H9 (cell line): ENCODE data around the gene CERS3. TPM values are rescaled to one million over a fixed set of nuclear protein-coding genes. Genes with fewer than 3 reads are reported as not detected.

Source experiments
- DNase-seq: peaks from one replicate; pipeline ENCODE4 v3.0.0-alpha.2; 2017
- H2AFZ ChIP-seq: one replicate; pipeline ENCODE4 v1.6.1; 2013; ENCODE audit warnings: mild to moderate bottlenecking, low read length, control low read depth, moderate library complexity
- H2AK5ac ChIP-seq: 2 replicates; pipeline ENCODE4 v1.6.1; 2013; ENCODE audit warnings: low read length, control low read depth, mixed read lengths; ENCODE audit not compliant: insufficient read length
- H2BK120ac ChIP-seq: one replicate; pipeline ENCODE4 v1.6.1; 2013; ENCODE audit warnings: low read depth, mild to moderate bottlenecking, low read length, control low read depth, inconsistent platforms; ENCODE audit not compliant: poor library complexity, severe bottlenecking
- H2BK12ac ChIP-seq: 2 replicates; pipeline ENCODE4 v1.6.1; 2013; ENCODE audit warnings: low read length, control low read depth, mixed read lengths, low read depth; ENCODE audit not compliant: insufficient read length
- H2BK15ac ChIP-seq: 2 replicates; pipeline ENCODE4 v1.6.1; 2013; ENCODE audit warnings: low read depth, low read length, control low read depth
- H2BK20ac ChIP-seq: one replicate; pipeline ENCODE4 v1.6.1; 2013; ENCODE audit warnings: low read depth, mild to moderate bottlenecking, low read length, control low read depth, inconsistent platforms; ENCODE audit not compliant: poor library complexity, severe bottlenecking
- H2BK5ac ChIP-seq: 2 replicates; pipeline ENCODE4 v1.6.1; 2013; ENCODE audit warnings: low read length, control low read depth, mixed read lengths; ENCODE audit not compliant: insufficient read length
- H3K14ac ChIP-seq: 2 replicates; pipeline ENCODE4 v1.6.1; 2013; ENCODE audit warnings: low read length, control low read depth; ENCODE audit not compliant: insufficient read depth
- H3K18ac ChIP-seq: 2 replicates; pipeline ENCODE4 v1.6.1; 2013; ENCODE audit warnings: low read depth, mild to moderate bottlenecking, mixed read lengths, low read length, control low read depth; ENCODE audit not compliant: insufficient read length
- H3K23ac ChIP-seq: 2 replicates; pipeline ENCODE4 v1.6.1; 2013; ENCODE audit warnings: low read length, control low read depth, mixed read lengths, low read depth; ENCODE audit not compliant: insufficient read length
- H3K23me2 ChIP-seq: 2 replicates; pipeline ENCODE4 v1.6.1; 2013; ENCODE audit warnings: low read depth, mild to moderate bottlenecking, mixed read lengths, low read length, control low read depth; ENCODE audit not compliant: insufficient read length, poor library complexity, severe bottlenecking
- H3K27ac ChIP-seq: 2 replicates; pipeline ENCODE4 v1.5.1; 2013; ENCODE audit warnings: low read length, control low read depth, mixed read lengths, low read depth; ENCODE audit not compliant: insufficient read length
- H3K27me3 ChIP-seq: 2 replicates; pipeline ENCODE4 v1.6.1; 2013; ENCODE audit warnings: low read length, control low read depth, inconsistent platforms; ENCODE audit not compliant: insufficient read depth
- H3K4ac ChIP-seq: 2 replicates; pipeline ENCODE4 v1.6.1; 2013; ENCODE audit warnings: low read depth, mild to moderate bottlenecking, control low read depth, inconsistent platforms, low read length, moderate library complexity
- H3K4me1 ChIP-seq: 2 replicates; pipeline ENCODE4 v1.6.1; 2013; ENCODE audit warnings: low read length, control low read depth, inconsistent platforms; ENCODE audit not compliant: insufficient read depth
- H3K4me2 ChIP-seq: 2 replicates; pipeline ENCODE4 v1.6.1; 2013; ENCODE audit warnings: low read length, control low read depth, mixed read lengths; ENCODE audit not compliant: insufficient read length, insufficient read depth
- H3K56ac ChIP-seq: 2 replicates; pipeline ENCODE4 v1.6.1; 2013; ENCODE audit warnings: low read depth, mild to moderate bottlenecking, mixed read lengths, low read length, control low read depth; ENCODE audit not compliant: insufficient read length
- H3K79me1 ChIP-seq: 2 replicates; pipeline ENCODE4 v1.6.1; 2013; ENCODE audit warnings: low read depth, mild to moderate bottlenecking, moderate library complexity, low read length, control low read depth, inconsistent platforms; ENCODE audit not compliant: insufficient read depth, poor library complexity, severe bottlenecking
- H3K79me2 ChIP-seq: 2 replicates; pipeline ENCODE4 v1.6.1; 2013; ENCODE audit warnings: low read length, control low read depth, inconsistent platforms; ENCODE audit not compliant: insufficient read depth
- H3K9ac ChIP-seq: 2 replicates; pipeline ENCODE4 v1.6.1; 2013; ENCODE audit warnings: low read length, control low read depth, mixed read lengths; ENCODE audit not compliant: insufficient read length; ENCODE audit errors: extremely low read depth
- H3K9me3 ChIP-seq: one replicate; pipeline ENCODE4 v1.6.1; 2013; ENCODE audit warnings: low read depth, low read length, inconsistent platforms; ENCODE audit not compliant: control insufficient read depth
- H3T11ph ChIP-seq: one replicate; pipeline ENCODE4 v1.6.1; 2013; ENCODE audit warnings: mild to moderate bottlenecking, low read length, control low read depth, inconsistent platforms
- H4K20me1 ChIP-seq: one replicate; pipeline ENCODE4 v1.6.1; 2013; ENCODE audit not compliant: control insufficient read depth, insufficient read length, insufficient read depth
- H4K5ac ChIP-seq: 2 replicates; pipeline ENCODE4 v1.6.1; 2013; ENCODE audit warnings: low read depth, mild to moderate bottlenecking, mixed read lengths, low read length, control low read depth; ENCODE audit not compliant: insufficient read length
- H4K8ac ChIP-seq: replicated peaks from 2 replicates; pipeline ENCODE4 v1.6.1; 2013; ENCODE audit warnings: low read length, control low read depth, mixed read lengths, low read depth; ENCODE audit not compliant: insufficient read length
- H4K91ac ChIP-seq: 2 replicates; pipeline ENCODE4 v1.6.1; 2013; ENCODE audit warnings: low read depth, mild to moderate bottlenecking, moderate library complexity, mixed read lengths, low read length, control low read depth; ENCODE audit not compliant: insufficient read length
- H3K27ac Mint-ChIP-seq, 3 experiments: 2 replicates in 2 of 3; 3 replicates in 1 of 3; pipeline ENCODE4 v1.8.0; 2020 to 2021; ENCODE audit warnings: mixed read lengths in 3 of 3, mild to moderate bottlenecking in 1 of 3, moderate library complexity in 1 of 3
- H3K27me3 Mint-ChIP-seq: 2 replicates; pipeline ENCODE4 v1.8.0; 2021; ENCODE audit warnings: low read depth, mild to moderate bottlenecking, moderate library complexity, mixed read lengths
- H3K36me3 Mint-ChIP-seq, 3 experiments: 2 replicates in 2 of 3; 3 replicates in 1 of 3; pipeline ENCODE4 v1.8.0; 2020 to 2021; ENCODE audit warnings: low read depth in 3 of 3, mixed read lengths in 3 of 3; ENCODE audit not compliant: insufficient read depth in 1 of 3
- H3K4me1 Mint-ChIP-seq, 2 experiments: 2 replicates each; pipeline ENCODE4 v1.8.0; 2020; ENCODE audit warnings: mixed read lengths in 2 of 2
- H3K4me3 Mint-ChIP-seq, 2 experiments: 2 replicates in 1 of 2; 3 replicates in 1 of 2; pipeline ENCODE4 v1.8.0; 2020 to 2021; ENCODE audit warnings: mild to moderate bottlenecking in 2 of 2, mixed read lengths in 2 of 2, moderate library complexity in 1 of 2
- H3K9me3 Mint-ChIP-seq, 2 experiments: 2 replicates in 1 of 2; 3 replicates in 1 of 2; pipeline ENCODE4 v1.8.0; 2020; ENCODE audit warnings: mild to moderate bottlenecking in 2 of 2, mixed read lengths in 2 of 2, moderate library complexity in 1 of 2
- CTCF ChIP-seq: fragments of 200-600 bp; sonication (generic); conservative IDR thresholded peaks from 3 replicates; pipeline ENCODE4 v1.8.0; 2021; ENCODE audit warnings: antibody characterized with exemption, mild to moderate bottlenecking
- whole genome bisulfite sequencing: extraction: QIAGEN DNeasy Blood & Tissue Kit; methylation state at CpG from one replicate; pipeline ENCODE4 v1.1.7; 2013; ENCODE audit warnings: missing lambda C conversion rate, low lambda C conversion rate, mixed read lengths; ENCODE audit not compliant: insufficient read length; ENCODE audit errors: extremely low coverage; 5-methylcytosine and 5-hydroxymethylcytosine counted together
- total RNA-seq: library from RNA; stranded (reverse); gene quantifications from 2 replicates; pipeline ENCODE4 v1.2.1, GENCODE V29; 2021

The CERS3 gene
- total RNA-seq, 1 experiment from 2014 or later = 1.4 TPM

- peaks cover 19 to 21% of the 10 kb centered on the region in 2 experiments for H3K4me1 Mint-ChIP-seq
- no peak for TF ChIP-seq CTCF
- Histone ChIP-seq H2AFZ (no peak overlapping the region), H2BK15ac (no peak overlapping the region), H2BK12ac (no peak overlapping the region), H4K8ac (no peak overlapping the region), H4K5ac (no peak overlapping the region), H3K79me2 (no peaks in the 10 kb centered on the region), H3K9ac (no peak overlapping the region), H3K18ac (no peak overlapping the region), H3K23ac (no peak overlapping the region), H2AK5ac (no peak overlapping the region), H2BK5ac (no peak overlapping the region), H3K27ac (no peak overlapping the region), H3K27me3 (no peaks in the 10 kb centered on the region), H3T11ph (no peak overlapping the region), H3K4me1 (peaks cover 2% of the 10 kb centered on the region; the same call in 1 of the 2 replicates), H3K4me2 (no peak overlapping the region), H3K9me3 (peaks cover 2% of the 10 kb centered on the region), H2BK20ac (no peak overlapping the region), H2BK120ac (no peak overlapping the region), H4K20me1 (no peaks in the 10 kb centered on the region), H3K4ac (no peak overlapping the region), H3K56ac (no peak overlapping the region), H3K23me2 (no peaks in the 10 kb centered on the region), H3K79me1 (no peaks in the 10 kb centered on the region), H4K91ac (no peak overlapping the region), H3K14ac (no peak overlapping the region)
- H3K4me3 Mint-ChIP-seq = no peak overlapping the region
- no peak for DNase-seq
- H3K27me3 Mint-ChIP-seq = no peaks in the 10 kb centered on the region
- no peak overlapping the region; a peak in 1 of 7 replicates for H3K27ac Mint-ChIP-seq
- H3K36me3 Mint-ChIP-seq = peaks cover 0 to 1% (median 0%) of the 10 kb centered on the region in 3 experiments; a peak in 1 of 7 replicates
- WGBS = no CpG with 5 or more reads among the region's 6 CpGs
- peaks cover 4 to 10% of the 10 kb centered on the region in 2 experiments; a peak in 4 of 5 replicates for H3K9me3 Mint-ChIP-seq
Observed at GRCh38 chr15:100434561-100434960, 94.2 kb downstream of the CERS3 start.
